ENCODE data around the gene ZXDC.

- TF ChIP-seq POLR2AphosphoS5 (IDR thresholded peaks at IDR 0.05; ENCODE audit: borderline replicate concordance, low read depth, low read length) (no peak), EZH2 (IDR thresholded peaks at IDR 0.05) (no peak), FOXP2 (optimal IDR thresholded peaks at IDR 0.05; ENCODE audit: control extremely low read depth, extremely low read length, insufficient read depth) (no peak)
These were observed 86.4 kb downstream of the ZXDC start for GRCh38 chr3:126389112-126389793.

Data from SK-N-MC (cell line).